Hematopoietic multipotent progenitor cell treated with erythropoietin and hydrocortisone succinate and interleukin-3 and kit ligand, for 6 days (in vitro differentiated cells): ENCODE measurements around the gene GUCY2D.

Source experiments
- DNase-seq: peaks from one replicate; pipeline ENCODE4 v3.0.0-alpha.2; 2015

Gene GUCY2D

DNA sequence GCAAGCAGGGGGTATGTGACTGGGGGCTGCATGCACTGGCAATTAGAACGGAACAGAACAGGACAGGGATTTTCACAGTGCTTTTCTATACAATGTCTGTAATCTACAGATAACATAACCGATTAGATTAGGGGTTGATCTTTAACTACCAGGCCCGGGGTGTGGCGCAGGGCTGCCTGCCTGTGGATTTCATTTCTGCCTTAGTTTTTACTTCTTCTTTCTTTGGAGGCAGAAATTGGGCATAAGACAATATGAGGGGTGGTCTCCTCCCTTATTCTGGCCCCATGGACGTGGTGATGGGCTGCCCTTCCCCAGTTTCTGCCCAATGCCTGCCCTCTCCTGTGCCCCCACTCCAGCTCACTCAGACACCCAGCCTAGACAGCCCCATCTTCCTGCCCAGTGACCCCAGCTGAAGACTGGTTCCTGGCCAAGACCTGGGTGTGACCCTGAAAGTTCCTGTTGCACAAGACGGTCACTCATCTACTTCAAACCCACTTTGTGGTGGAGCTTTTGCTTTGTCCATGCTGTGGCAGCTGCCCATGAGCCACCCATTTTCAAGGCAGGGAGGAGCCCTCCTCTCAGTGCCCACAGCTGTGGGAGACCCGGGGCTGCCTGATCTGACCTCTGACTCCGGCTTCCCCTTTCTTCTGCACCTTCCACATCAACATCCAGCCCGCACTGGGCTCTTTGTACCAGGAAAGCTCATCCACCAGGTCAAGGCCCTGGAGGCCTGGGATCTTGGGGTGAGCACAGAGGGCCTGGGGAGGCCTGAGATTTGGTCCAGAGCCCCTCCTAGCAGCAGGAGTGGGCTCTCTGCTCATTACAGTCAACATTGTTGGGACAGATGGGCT is 66.5 kb downstream of the GUCY2D start:
- peak; percentile 73 for DNase-seq

DNA sequence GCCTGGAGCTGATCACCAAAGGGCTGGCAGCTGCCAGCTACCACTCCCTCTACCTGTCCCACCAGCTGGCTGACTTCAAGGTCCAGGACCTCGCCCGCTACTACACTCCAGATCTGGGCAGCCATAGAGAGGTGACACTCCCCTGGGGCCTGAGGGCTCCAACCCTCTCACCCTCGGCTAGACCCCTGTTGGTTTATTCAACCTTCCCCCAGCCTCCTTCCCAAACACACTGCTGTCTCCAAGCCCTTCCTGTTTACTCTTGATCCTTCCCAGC is 67.1 kb downstream of the GUCY2D start:
- DNase-seq = no peak
